RWPE2 (cell line): ENCODE data around the gene TAAR6.
A peak's percentile ranks its signal among the peaks of the same experiment; 100 is the strongest.

ENCODE experiments used
- ATAC-seq: fragments of 200-7000 bp; cut with Tn5 transposase; 3 replicates; pipeline ENCODE4 v1.9.1; 2021; ENCODE audit warnings: low read depth
- DNase-seq: peaks from one replicate; pipeline ENCODE4 v3.0.0-alpha.2; 2020; ENCODE audit warnings: low spot score
- H3K27ac ChIP-seq: fragments of 450-650 bp; 2 replicates; pipeline ENCODE4 v1.5.1; 2017; ENCODE audit warnings: mild to moderate bottlenecking; ENCODE audit not compliant: poor library complexity, severe bottlenecking
- H3K27me3 ChIP-seq: fragments of 250-450 bp; sonication (Bioruptor Pico); 2 replicates; pipeline ENCODE4 v1.5.1; 2021; ENCODE audit warnings: mild to moderate bottlenecking, moderate library complexity; ENCODE audit not compliant: insufficient read depth, poor library complexity, severe bottlenecking
- H3K36me3 ChIP-seq: fragments of 250-450 bp; sonication (Bioruptor Pico); 2 replicates; pipeline ENCODE4 v1.5.1; 2020; ENCODE audit warnings: low read depth, mild to moderate bottlenecking, moderate library complexity
- H3K4me1 ChIP-seq: fragments of 250-450 bp; sonication (Bioruptor Pico); 2 replicates; pipeline ENCODE4 v1.5.1; 2021; ENCODE audit warnings: mild to moderate bottlenecking, moderate library complexity; ENCODE audit not compliant: insufficient read depth, poor library complexity, severe bottlenecking
- H3K4me3 ChIP-seq: fragments of 250-450 bp; sonication (Bioruptor Pico); 2 replicates; pipeline ENCODE4 v1.5.1; 2021; ENCODE audit warnings: mild to moderate bottlenecking, moderate library complexity; ENCODE audit not compliant: severe bottlenecking
- H3K9me3 ChIP-seq: fragments of 250-450 bp; sonication (Bioruptor Pico); 2 replicates; pipeline ENCODE4 v1.5.1; 2021; ENCODE audit warnings: mild to moderate bottlenecking, moderate library complexity; ENCODE audit not compliant: severe bottlenecking
- CTCF ChIP-seq: fragments of 450-650 bp; IDR thresholded peaks from one replicate; pipeline ENCODE4 v1.5.1; 2017; ENCODE audit warnings: mild to moderate bottlenecking, moderate library complexity; ENCODE audit not compliant: poor library complexity, severe bottlenecking

Gene TAAR6

GRCh38 chr6:132570221-132570777 is at the start of gene TAAR6:
TAAR6 (plus strand) TSS chr6:132570322; CDS start chr6:132570322, 0 bp downstream.
- no peak for TF ChIP-seq CTCF
- Histone ChIP-seq H3K4me1 (no peaks in the 10 kb centered on the region), H3K27me3 (peaks cover 12% of the 10 kb centered on the region), H3K9me3 (no peaks in the 10 kb centered on the region), H3K27ac (no peak within 1 kb of the TSS), H3K36me3 (no peaks in the 10 kb centered on the region), H3K4me3 (no peak within 1 kb of the TSS)
- ATAC-seq, result no peak
- no peak for DNase-seq

GRCh38 chr6:132520953-132521352 is 49.2 kb upstream of the TAAR6 start:
- Histone ChIP-seq H3K27ac (peak overlapping the region; percentile 39), H3K36me3 (no peaks in the 10 kb centered on the region), H3K27me3 (no peaks in the 10 kb centered on the region), H3K4me3 (no peak overlapping the region), H3K9me3 (no peaks in the 10 kb centered on the region), H3K4me1 (peaks cover 14% of the 10 kb centered on the region)
- peak; percentile 64 for ATAC-seq
- DNase-seq, result no peak
- no peak for TF ChIP-seq CTCF

GRCh38 chr6:132524646-132525045 is 45.5 kb upstream of the TAAR6 start:
- Histone ChIP-seq H3K27ac (no peak overlapping the region), H3K4me1 (peaks cover 20% of the 10 kb centered on the region), H3K27me3 (no peaks in the 10 kb centered on the region), H3K9me3 (no peaks in the 10 kb centered on the region), H3K36me3 (no peaks in the 10 kb centered on the region), H3K4me3 (no peak overlapping the region)
- ATAC-seq, result no peak
- DNase-seq, result no peak
- TF ChIP-seq CTCF, result no peak

GRCh38 chr6:132525866-132526265 is 44.3 kb upstream of the TAAR6 start:
- H3K36me3 ChIP-seq, result no peaks in the 10 kb centered on the region
- no peak for TF ChIP-seq CTCF
- no peak overlapping the region for H3K27ac ChIP-seq
- H3K9me3 ChIP-seq, result no peaks in the 10 kb centered on the region
- DNase-seq (no peak), ATAC-seq (no peak)
- H3K4me3 ChIP-seq, result no peak overlapping the region
- peaks cover 16% of the 10 kb centered on the region for H3K4me1 ChIP-seq
- no peaks in the 10 kb centered on the region for H3K27me3 ChIP-seq

- peaks cover 11% of the 10 kb centered on the region for H3K4me1 ChIP-seq
- H3K4me3 ChIP-seq, result no peak overlapping the region
- no peak overlapping the region for H3K27ac ChIP-seq
- H3K9me3 ChIP-seq, result no peaks in the 10 kb centered on the region
- ATAC-seq (no peak), DNase-seq (no peak)
- H3K36me3 ChIP-seq, result no peaks in the 10 kb centered on the region
- no peaks in the 10 kb centered on the region for H3K27me3 ChIP-seq
- no peak for TF ChIP-seq CTCF
Measured at GRCh38 chr6:132526461-132526860, 43.7 kb upstream of the TAAR6 start.
